GM23248 (cell line): ENCODE results near the gene ASB2.

Experiments used
- EZH2 ChIP-seq: fragments of 200-600 bp; sonication (generic); IDR thresholded peaks from 2 replicates; pipeline ENCODE4 v1.6.1; 2018; ENCODE audit warnings: antibody characterized with exemption, mild to moderate bottlenecking; ENCODE audit not compliant: insufficient read depth, poor library complexity, severe bottlenecking
- EZH2phosphoT487 ChIP-seq: fragments of 200-600 bp; sonication (generic); IDR thresholded peaks from 2 replicates; pipeline ENCODE4 v1.6.1; 2018; ENCODE audit warnings: antibody characterized with exemption, moderate library complexity, mild to moderate bottlenecking, low read depth; ENCODE audit not compliant: insufficient read depth

DNA sequence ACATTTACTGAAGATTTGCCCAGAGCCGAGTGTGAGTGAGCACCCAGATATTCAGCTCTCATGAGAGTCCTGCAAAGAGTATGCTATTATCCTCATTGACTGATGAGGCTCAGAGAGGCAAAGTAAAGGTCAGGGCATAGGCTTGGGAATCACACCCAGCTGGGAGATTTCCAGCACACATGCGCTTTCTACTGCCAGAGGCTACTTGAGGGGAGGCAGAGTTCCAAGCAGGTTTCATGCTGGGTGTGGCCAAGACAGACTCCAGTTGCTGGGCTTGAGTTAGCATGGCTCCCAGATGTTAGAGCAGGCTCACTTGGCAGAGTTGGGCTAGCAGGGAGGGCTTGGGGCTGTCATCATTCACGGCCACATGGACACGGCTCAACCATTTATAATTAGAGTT lies 63.6 kb downstream of the ASB2 start:
- TF ChIP-seq EZH2 (no peak), EZH2phosphoT487 (no peak)
